Measurements from ENCODE around the gene NIPAL4. TPM values are rescaled to one million over a fixed set of nuclear protein-coding genes. Genes with fewer than 3 reads are reported as not detected.

The NIPAL4 gene
- total and polyA plus RNA-seq, 8 donors: 0.19 to 8.3 (median 3.3) TPM; not detected in 1

DNA sequence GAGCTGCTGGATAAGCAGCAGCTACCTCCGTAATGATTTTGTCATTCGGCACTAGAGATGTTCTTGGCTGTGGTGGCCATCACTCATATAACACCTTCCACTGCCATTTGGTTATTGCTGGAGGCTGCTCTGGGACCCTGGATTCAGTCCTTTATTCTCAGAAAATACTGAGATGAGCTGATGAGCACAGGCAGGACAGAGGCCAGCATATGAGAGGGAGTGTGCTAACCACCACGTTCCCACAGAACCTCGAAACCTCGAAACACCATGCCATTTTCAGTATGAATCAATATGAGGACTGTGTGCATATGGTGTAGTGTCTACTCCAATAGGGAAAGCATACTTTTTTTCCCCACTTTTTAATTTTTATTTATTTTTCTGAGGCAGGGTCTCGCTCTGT, 59.0 kb downstream of the NIPAL4 start:
- Histone ChIP-seq H3K36me3 (peaks cover 0 to 18% (median 9%) of the 10 kb centered on the region in 4 donors), H3K4me1 (peaks cover 8 to 62% (median 18%) of the 10 kb centered on the region in 4 donors), H3K9me3 (no peaks in the 10 kb centered on the region), H3K27ac (peak overlapping the region in 4 of 5 donors; percentile 5 to 86 (median 48)), H3K4me3 (no peak overlapping the region), H3K27me3 (no peaks in the 10 kb centered on the region)
- DNase-seq: no peak
- 79 to 95% (median 85%) methylated on average over 6 of the region's 6 CpGs for WGBS, 5 donors
- intact Hi-C loops (cut with DNase I; ENCODE audit: low total_unique reads): no loop called here
- no peak for TF ChIP-seq EP300 (IDR thresholded peaks at IDR 0.05)
- no peak for TF ChIP-seq POLR2A (IDR thresholded peaks at IDR 0.05)
- no peak for TF ChIP-seq POLR2AphosphoS5 (IDR thresholded peaks at IDR 0.05)
- TF ChIP-seq, protein P1, sequence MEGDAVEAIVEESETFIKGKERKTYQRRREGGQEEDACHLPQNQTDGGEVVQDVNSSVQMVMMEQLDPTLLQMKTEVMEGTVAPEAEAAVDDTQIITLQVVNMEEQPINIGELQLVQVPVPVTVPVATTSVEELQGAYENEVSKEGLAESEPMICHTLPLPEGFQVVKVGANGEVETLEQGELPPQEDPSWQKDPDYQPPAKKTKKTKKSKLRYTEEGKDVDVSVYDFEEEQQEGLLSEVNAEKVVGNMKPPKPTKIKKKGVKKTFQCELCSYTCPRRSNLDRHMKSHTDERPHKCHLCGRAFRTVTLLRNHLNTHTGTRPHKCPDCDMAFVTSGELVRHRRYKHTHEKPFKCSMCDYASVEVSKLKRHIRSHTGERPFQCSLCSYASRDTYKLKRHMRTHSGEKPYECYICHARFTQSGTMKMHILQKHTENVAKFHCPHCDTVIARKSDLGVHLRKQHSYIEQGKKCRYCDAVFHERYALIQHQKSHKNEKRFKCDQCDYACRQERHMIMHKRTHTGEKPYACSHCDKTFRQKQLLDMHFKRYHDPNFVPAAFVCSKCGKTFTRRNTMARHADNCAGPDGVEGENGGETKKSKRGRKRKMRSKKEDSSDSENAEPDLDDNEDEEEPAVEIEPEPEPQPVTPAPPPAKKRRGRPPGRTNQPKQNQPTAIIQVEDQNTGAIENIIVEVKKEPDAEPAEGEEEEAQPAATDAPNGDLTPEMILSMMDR (IDR thresholded peaks at IDR 0.05): no peak

DNA sequence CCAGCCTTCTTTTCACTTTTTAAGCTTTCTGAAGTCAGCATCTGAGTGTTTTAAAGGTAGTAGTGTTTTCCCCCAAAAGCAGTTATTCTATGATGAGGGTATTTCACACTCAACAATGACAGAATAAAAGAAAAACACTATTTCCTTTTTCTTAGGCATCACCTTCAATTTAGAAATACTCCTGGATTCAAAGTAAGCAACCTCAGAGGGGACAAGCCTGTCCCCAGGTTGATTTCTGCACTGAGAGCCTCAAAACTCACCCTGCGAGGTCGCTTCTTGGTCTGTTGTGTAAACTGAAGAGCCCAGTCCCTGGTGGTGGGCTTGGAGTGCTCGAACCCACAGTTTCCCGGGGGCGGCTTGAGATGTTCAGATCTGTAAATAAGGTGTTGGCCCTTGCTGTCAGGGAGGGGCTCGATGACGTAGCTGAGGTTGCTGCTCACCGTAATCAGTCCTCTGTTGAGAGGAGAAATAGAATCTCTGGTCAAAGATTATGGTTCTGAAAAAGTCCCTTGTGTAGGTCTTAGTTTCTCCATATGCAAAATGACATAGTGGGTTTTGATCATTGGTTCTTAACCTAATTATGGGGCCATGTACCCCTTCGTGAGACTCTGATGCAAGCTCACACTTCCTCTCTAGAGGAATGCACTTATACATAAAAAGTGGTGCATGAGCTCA, 59.7 kb downstream of the NIPAL4 start:
- Histone ChIP-seq H3K27ac (peak overlapping the region in 4 of 5 donors; percentile 13 to 86 (median 74)), H3K4me3 (no peak overlapping the region), H3K4me1 (peaks cover 8 to 67% (median 22%) of the 10 kb centered on the region in 4 donors), H3K27me3 (no peaks in the 10 kb centered on the region), H3K36me3 (peaks cover 0 to 18% (median 9%) of the 10 kb centered on the region in 4 donors), H3K9me3 (no peaks in the 10 kb centered on the region)
- intact Hi-C loops (cut with DNase I; ENCODE audit: low total_unique reads): no loop called here
- no peak for DNase-seq
- 78 to 89% (median 81%) methylated on average over 9 of the region's 9 CpGs for WGBS, 5 donors
- TF ChIP-seq EP300 (IDR thresholded peaks at IDR 0.05) (no peak), POLR2AphosphoS5 (IDR thresholded peaks at IDR 0.05) (no peak), POLR2A (IDR thresholded peaks at IDR 0.05) (no peak)
- TF ChIP-seq, protein P1 (IDR thresholded peaks at IDR 0.05): no peak

DNA sequence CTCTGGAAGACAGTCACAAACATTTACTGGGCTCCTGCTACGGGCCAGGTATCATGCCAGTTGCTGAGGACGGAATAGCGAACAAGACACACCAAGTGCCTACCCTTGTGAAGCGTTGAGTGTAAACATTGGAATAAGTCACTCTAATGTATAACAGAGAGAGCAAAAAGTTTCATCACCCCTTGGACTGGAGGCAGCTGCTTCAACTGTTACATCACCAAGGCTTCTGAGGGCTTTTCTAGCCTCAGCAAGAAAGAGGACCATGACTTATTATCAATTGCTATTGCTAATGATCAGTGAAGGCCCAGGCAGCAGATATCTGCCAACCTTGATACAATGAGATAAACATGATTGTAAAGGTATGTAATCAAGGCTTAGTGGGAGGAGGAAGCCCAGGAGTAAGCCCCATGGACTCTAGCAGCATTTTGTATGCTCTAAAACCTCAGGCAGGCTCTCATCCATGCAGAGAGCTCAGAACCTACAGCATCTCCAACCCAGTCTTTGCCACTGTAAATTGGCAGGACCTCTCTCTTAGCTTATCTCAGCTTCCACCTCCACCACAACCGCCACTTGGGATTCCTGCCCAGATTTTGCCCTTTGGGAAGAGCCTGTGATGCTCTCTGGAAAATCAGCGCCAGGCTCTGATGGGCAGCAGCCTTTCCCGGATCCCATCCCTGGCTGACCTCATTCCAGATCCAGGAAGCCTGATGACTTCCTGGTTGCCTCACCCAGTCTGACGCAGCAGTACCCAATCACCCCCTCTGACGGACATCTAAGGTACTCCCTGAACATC, 61.1 kb downstream of the NIPAL4 start:
- WGBS, 5 donors: 60 to 81% (median 64%) methylated on average over 9 of the region's 9 CpGs
- intact Hi-C loops (cut with DNase I; ENCODE audit: low total_unique reads): no loop called here
- H3K36me3 ChIP-seq: peaks cover 0 to 18% (median 9%) of the 10 kb centered on the region in 4 donors
- no peak overlapping the region for H3K4me3 ChIP-seq
- peak; percentile 82 for TF ChIP-seq EP300 (IDR thresholded peaks at IDR 0.05)
- TF ChIP-seq, protein P1 (IDR thresholded peaks at IDR 0.05): no peak
- TF ChIP-seq POLR2AphosphoS5 (IDR thresholded peaks at IDR 0.05): peak in 2 of 3 donors; percentile 16 to 74
- TF ChIP-seq POLR2A (IDR thresholded peaks at IDR 0.05): no peak
- H3K9me3 ChIP-seq: no peaks in the 10 kb centered on the region
- H3K4me1 ChIP-seq: peaks cover 0 to 66% (median 22%) of the 10 kb centered on the region in 4 donors
- H3K27ac ChIP-seq: peak overlapping the region in 4 of 5 donors; percentile 59 to 86 (median 74)
- DNase-seq: peak in 1 of 2 donors; percentile 30
- no peaks in the 10 kb centered on the region for H3K27me3 ChIP-seq

DNA sequence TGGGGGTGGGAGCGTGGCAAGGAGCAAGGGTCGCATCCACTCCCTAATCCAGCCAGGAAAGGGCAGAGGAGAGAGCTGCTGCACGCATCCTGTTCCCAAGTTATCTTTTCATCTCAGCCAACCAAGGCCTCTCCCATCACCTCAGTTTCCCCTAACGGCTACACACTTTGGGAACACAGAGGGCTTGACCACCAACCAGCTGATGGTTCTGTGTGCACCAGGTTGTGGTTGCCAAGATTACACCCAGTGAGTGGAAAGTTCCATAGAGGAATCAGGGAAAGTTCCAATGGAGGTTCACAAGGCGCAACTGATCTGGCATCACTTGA, 61.7 kb downstream of the NIPAL4 start:
- WGBS, 5 donors: 75 to 92% (median 85%) methylated on average over 5 of the region's 5 CpGs

More for the DNA sequence above, 61.7 kb downstream of the NIPAL4 start:
- TF ChIP-seq POLR2AphosphoS5 (IDR thresholded peaks at IDR 0.05) (no peak), EP300 (IDR thresholded peaks at IDR 0.05) (no peak), POLR2A (IDR thresholded peaks at IDR 0.05) (no peak)
- TF ChIP-seq, protein P1 (IDR thresholded peaks at IDR 0.05): no peak
- H3K27me3 ChIP-seq: no peaks in the 10 kb centered on the region
- H3K27ac ChIP-seq: peak overlapping the region in 4 of 5 donors; percentile 59 to 86 (median 74)
- H3K4me3 ChIP-seq: no peak overlapping the region
- no peaks in the 10 kb centered on the region for H3K9me3 ChIP-seq
- H3K36me3 ChIP-seq: peaks cover 0 to 18% (median 9%) of the 10 kb centered on the region in 4 donors
- DNase-seq: no peak
- peaks cover 0 to 64% (median 20%) of the 10 kb centered on the region in 4 donors for H3K4me1 ChIP-seq
- intact Hi-C loops (cut with DNase I; ENCODE audit: low total_unique reads): no loop called here

Data from stomach (tissue), 9 donors.